ENCODE measurements around the gene PCSK2.

The PCSK2 gene

DNA sequence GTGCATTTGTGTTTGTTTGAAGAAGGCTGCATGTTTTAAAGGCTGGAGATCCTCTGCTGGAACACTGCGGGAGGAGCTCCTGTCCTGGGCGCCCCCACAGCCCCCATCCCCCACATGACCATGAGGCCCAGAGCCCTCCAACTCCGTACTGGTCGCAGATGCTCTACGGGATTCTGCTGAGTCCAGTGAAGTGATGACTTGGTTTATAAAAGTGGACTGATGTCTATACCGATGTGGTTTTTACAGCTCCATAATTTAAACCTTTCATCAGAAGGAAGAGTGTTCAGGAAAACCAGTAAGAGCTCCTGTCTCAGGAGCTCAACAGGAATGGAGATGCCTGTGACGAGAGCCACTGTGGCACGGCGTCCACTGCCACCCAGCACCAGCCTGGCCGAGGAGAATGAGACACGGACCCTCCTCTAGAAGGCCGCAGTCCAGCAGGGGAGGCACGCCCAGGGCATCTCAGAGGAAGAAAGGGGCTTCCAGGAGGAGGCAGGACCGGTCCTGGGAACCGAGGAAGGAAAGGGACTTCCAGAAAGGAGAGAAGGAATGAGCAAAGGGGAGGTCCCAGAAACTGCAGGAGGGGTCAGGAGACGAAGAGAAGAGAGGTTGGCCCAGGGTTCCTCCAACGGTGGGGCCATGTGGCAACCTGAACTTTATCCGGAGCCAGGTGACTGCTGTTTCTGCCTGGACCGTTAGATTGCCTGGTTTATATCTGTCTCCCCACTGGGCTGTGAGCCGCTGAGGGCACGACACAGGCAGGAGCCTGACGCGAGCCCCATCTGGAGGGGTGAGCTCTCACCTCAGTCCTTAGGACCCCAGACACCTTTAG, 277.4 kb downstream of the PCSK2 start:
- no peak for DNase-seq (ENCODE audit: low read depth in 1 of 2, low spot score in 1 of 2)

DNA sequence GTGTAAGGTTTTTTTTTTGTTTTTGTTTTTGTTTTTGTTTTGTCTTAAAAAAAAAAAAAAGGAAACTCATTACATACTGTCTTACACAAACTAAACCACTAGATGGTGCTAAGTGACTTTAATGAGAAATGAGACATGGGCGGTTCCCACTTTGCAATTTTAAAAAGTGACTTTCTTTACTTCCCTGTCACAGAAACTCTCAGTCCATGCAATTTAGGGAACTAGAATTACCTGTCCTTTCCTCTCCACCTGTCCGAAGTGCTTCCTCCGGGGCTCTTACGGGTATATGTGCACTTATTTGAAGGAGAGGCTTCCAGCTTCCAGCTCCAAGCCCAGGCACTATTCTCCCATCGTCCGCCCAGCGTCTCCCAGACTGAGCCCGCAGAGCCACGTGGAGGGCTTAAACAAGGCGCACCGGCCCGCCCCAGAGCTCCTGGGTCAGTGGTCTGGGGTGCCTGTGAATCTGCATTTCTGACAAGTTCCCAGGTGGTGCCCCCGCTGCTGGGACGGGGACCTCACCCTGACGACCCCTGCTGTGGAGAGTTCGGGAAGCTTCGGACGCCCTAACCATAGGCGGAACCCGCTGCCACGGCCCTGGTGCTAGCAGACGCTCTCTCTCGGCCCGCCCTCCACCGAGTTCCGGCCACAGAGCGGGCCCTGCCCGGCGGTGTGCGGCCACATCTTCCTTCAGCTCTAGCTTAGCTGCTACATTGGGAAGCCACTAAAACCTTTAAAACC, 278.2 kb downstream of the PCSK2 start:
- peak; percentile 6 to 17 for DNase-seq (ENCODE audit: low read depth in 1 of 2, low spot score in 1 of 2)

DNA sequence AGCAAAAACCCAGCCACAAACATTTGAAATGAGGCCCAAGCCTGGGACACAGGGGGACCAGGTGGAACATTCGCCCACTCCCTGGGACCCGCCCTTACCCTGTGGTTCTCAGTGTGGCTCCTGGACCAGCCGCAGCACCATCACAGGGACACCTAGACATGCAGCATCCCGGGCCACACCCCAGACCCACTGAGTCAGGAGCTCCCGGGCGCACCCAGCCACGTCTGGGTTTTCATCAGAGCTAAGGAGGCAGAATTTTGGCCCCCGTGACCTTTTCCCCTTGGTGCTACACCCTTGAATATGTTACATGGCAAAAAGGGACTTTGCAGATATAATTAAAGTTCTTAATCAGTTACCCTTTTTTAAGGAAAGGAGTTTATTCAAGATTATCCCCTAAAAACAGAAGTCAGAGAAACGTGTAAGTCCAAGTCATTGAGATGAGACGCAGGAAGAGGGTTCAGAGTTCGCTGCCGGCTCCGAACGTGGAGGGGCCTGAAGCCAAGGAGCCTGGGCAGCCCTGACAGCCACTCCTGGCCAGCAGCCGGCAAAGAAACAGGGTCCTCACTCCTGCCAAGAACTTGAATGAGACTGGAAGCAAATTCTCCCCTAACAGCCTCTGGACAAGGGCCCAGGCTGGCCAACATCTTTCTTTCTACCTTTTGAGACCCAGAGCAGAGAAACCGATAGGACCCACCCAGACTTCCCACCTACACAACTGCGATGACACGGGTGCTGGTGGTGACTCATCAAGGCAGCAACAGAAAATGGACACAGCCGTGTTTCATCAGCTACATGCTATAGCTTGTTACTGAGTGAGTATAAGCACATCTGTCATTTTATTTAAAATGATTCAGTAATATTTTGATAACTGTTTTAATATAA, 279.0 kb downstream of the PCSK2 start:
- peak in 1 of 2 donors; percentile 25 for DNase-seq (ENCODE audit: low read depth in 1 of 2, low spot score in 1 of 2)

DNA sequence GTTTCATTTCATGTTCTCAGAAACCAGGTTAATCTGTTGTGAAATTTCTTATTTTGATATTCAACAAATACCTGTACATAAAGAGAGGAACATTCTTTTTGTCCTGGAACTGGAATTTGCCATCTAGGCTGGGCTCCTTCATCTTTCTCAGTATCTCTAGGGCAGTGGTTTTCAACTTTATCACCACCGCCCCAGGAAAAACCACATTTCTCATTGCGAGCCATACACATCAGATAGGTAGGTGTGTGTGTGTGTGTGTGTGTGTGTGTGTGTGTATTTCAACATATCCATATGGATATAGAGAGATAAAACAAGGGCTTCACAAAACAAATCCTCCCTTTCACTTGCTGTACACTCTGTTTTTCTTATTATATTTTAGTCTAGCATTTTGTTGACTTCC, 280.2 kb downstream of the PCSK2 start:
- no peak for DNase-seq (ENCODE audit: low read depth in 1 of 2, low spot score in 1 of 2)

DNA sequence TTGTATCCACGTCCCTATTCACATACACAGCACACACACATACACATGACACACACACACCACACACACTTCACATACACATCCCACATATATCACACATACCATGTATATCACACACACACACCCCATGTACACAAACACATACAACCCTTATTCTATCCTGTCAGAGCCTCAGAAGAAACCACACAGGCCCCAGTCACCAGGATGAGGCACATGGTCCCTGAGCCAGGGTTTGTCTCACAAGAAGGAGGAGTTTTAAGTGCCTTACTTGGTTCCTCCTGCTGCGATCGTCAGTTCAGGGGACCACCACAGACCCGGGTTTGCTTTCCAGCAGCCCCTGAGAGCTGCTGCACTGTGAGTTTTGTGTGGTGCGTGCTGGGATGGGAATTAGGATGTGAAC, 280.7 kb downstream of the PCSK2 start:
- no peak for DNase-seq (ENCODE audit: low read depth in 1 of 2, low spot score in 1 of 2)

DNA sequence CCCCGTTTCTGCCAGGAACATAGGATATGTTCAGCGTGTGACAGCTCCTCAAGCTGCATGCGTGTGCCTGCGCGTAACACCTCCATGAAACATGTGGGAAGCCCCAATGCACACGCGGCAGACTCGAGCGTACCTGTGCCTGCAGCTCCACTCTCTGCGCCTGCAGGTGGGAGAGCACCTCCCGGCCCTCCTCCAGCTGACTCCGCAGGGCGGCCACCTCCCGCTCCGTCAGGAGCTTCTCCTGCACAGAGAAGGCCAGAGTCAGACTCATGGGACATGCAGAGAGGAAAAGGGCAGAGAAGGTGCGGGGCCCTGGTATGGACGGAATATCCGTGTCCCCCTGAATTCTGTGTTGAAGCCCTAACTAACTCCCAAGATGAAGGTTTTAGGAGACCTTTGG, 281.9 kb downstream of the PCSK2 start:
- DNase-seq (ENCODE audit: low read depth in 1 of 2, low spot score in 1 of 2), result no peak

DNA sequence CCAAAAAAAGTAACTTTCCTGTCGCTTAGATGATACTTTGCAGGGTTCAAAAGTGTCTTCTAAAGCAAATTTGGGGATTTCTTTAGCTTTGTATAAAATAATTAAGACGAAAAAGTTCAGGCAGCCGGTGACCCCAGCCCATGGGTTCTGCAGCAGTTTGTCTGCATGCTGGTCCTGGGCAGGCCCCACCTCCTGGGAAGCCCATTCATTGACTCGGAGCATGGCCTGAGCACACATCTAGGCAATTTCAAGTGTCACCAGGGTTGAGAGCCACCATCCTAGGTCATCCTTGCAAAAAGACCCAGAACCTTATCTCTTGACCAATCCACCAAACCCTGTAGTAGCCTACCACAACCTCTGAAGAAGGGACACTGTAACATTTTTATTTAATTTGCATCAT, 283.7 kb downstream of the PCSK2 start:
- DNase-seq (ENCODE audit: low read depth in 1 of 2, low spot score in 1 of 2), result no peak

DNA sequence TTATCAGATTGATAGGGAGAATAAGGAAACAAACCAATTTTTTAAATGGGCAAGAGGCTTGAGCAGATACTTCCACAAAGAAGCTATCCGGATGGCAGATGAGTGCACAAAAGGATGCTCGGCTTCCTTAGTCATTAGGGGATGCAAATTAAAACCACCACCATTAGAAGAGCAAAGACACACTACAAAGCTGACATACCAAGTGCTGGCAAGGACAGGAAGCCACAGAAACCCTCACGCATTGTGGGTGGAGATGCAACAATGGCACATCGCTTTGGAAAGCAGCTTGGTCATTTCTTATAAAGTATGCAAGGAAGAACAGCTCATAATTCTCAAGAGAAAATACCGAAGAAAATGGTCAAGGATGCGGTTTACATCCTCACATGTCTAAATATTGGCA, 284.6 kb downstream of the PCSK2 start:
- DNase-seq (ENCODE audit: low read depth in 1 of 2, low spot score in 1 of 2), result no peak

DNA sequence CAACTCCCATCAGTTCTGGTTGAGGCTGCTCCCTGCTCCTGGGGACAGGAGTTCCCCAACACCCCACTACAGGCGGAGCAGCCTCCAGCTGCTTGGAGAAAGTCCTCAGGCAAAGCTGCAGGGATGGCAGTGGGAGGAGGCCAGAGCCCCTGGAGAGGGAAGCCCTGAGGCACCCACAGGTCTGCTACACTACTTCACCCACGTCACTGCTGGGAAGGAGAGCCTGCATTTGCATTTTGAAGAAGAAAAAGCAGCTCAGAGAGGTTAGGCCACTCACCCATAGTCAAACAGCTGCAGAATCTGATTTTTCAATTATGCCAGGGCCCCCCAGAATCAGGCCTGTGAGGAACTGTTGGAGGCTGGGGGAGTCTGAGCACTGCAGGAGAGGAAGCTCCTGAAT, 287.1 kb downstream of the PCSK2 start:
- no peak for DNase-seq (ENCODE audit: low read depth in 1 of 2, low spot score in 1 of 2)

DNA sequence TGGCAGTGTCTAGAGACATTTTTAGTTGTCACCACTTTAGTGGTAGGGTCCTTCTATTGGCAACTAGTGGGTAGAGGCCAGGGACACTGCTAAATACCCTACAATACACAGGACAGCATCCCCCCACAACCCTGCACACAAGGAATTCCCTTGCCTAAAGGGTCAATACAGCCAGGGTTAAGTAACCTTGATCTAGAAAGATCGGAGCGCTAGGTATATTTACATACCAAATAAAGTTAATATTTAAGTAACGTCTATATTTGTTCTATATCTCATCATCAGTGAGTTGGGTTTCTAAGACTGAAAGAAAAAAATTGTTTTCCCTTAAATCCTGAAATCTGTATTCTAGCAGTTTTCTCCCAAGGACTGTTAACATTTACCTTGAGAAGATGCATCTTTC, 288.2 kb downstream of the PCSK2 start:
- DNase-seq (ENCODE audit: low read depth in 1 of 2, low spot score in 1 of 2), result no peak

DNA sequence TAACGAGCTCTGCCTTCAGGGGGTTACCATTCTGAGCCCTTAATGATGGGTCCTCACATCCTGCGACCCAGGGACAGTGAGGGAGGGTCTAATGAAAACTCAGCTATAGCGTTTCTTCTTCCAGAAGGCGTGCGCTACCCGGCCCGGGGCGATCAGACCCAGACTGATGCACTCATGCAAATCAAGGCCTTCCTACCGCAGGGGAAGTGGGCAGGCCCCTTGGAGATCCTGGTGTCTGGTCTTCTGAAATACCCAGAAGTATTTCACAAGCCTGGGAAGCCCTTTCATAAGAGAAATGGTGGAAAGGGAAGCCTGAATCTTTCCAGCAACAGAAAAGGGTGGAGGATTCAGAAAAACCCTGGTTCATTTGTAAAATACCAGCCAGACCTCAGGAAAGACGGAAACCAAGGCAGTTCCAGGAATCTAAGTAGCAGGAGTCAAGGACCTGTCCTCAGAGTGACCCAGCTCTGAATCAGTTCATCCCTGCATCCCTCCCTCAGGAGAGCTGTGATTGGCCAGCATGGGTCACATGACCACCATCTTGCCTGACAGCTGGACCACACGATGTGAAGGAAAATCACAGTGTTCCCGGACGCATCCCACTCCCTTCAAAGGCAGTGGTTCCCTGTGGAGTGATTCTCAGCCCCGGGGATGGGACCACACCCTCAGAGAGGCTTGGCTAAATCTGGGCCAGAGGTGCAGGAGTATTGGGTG, 291.7 kb downstream of the PCSK2 start:
- DNase-seq (ENCODE audit: low read depth in 1 of 2, low spot score in 1 of 2), result no peak

DNA sequence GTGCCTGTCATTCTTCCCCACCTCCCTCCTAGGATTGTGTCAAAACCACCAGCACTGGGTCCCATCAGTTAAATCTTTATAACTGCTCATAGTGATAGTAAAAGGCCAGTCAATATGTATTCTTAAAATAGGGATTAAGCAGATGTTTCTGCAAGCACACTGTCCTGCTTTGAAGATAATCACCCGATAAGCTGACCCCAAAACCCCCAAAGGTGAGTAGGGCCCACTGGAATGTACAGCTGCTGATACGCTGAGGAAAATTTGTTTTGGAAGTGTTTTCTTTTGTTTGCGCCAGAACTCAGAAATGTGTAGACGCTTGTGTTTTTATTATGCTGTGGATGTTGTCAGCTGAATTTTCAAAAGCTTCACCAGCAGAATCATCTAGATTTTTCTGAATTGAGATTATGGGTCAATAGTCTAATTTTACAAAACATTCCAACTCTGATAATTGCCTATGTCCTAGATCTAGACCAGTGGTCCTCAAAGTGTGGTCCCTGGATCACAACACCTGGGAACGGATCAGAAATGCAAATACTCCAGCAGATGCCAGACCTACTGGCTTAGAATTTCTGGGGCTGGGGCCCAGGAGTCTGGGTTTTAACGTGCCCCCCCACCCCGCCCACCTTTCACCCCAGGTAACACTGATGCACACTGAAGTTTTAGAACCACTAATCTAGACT, 292.9 kb downstream of the PCSK2 start:
- DNase-seq (ENCODE audit: low read depth in 1 of 2, low spot score in 1 of 2), result no peak

DNA sequence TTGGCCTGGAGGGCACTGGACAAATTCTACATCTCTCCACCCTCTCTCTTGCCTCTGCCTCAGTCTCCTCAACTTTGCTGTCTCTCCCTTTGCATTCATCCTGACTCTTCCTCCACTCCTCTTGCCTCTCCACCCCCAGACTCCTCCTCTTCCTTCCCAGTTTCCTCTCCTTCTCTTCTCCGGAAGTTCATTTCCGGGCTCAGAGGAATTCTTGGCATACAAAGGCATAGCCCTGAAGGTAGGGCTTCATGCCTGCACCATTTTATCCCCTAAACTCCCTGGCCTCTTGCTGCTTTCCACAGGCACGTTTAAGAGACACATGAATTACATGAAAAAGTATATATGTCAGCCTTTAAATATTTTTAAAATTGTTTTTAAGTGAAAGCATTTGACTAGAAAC, 293.7 kb downstream of the PCSK2 start:
- DNase-seq (ENCODE audit: low read depth in 1 of 2, low spot score in 1 of 2), result no peak

DNA sequence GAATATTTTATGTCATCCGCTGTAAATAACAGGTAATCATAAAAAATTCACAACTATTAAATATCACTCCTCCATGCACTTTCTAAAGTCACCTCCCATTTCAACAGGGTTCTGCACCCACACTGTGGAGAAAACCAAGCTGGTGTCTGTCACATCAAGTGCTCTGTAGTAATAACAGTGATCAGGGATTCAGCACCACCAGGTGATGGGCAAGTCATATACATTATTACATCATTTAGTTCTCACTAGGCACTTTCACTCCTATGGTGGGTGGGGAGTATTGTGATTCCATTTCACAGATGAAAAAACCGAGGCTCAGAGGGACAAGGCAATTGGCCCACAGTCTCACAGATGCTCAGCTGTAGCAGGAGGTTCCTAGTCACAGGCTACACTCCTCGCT, 295.7 kb downstream of the PCSK2 start:
- DNase-seq (ENCODE audit: low read depth in 1 of 2, low spot score in 1 of 2), result no peak

DNA sequence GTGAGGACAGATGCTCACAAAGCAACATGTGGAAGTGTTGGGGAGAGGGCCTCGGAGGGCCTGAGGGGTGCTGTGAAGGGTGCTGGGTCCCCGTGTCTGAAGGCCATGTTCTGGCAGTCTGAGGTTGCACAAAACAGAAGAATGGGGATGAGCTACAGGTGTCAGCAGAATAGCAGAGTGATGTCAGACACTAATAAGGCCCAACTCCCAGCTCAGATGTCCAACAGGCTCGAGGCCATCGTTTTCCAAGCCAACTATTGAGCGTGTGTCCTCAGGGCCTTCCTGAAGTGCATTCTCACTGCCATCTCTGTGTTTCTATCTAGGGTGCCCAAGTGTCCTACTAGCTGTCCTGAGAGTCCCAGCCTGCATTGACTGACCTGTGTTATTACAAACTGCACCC, 296.5 kb downstream of the PCSK2 start:
- DNase-seq (ENCODE audit: low read depth in 1 of 2, low spot score in 1 of 2), result no peak

DNA sequence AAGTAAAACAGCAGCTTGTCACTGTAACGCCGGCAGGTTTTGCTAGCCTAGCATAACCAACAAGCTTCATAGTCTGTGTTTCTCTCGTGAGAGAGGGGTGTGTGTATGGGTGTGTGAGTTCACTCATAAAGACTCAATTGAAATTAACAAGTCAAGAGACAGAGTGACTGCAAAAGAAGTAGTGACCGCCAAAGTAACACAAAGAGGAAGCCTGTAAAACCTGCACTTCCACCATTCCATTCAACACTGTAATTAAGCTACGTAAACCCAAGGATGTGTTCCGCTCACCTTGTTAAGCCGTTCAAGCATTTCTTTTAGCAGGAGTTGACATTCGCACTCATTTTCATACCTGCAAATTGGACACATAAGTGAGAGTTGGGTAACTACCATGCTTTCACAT, 297.7 kb downstream of the PCSK2 start:
- no peak for DNase-seq (ENCODE audit: low read depth in 1 of 2, low spot score in 1 of 2)

DNA sequence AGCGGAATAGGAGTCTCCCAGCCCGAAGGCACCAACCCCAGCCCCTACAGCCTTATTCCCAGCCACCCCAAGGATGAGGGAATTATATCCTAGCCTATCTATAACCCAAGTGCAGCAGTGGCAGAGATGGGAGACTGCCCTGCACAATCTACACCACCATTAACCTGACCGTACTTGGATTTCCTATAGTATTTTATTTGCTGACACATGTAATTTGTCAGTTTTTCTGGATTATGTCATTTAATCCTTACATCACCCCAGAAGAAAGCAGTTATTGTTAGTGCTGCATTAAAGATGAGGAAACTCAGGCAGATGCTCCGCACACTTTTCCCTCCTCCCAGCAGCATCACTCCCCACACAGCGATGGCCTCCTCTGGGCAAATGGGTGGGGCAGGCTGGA, 298.3 kb downstream of the PCSK2 start:
- no peak for DNase-seq (ENCODE audit: low read depth in 1 of 2, low spot score in 1 of 2)

DNA sequence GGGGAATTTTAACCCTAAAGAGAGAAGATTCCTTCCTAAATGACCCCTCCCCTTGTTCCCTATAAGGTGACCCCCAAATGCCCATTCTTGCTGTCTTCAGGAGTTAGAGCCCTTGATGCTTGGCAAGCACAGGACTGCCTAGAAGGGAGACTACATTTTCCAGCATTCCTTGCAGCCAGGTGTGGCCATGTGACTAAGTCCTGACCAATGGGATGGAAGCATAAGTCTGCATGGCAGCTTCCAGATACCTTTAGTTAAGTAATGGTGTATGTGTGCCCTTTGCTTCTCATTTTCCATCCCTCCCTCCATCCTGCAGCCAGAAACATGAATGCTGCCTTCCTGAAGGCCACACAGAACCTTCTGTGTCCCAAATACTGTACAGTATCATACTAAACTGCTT, 298.8 kb downstream of the PCSK2 start:
- no peak for DNase-seq (ENCODE audit: low read depth in 1 of 2, low spot score in 1 of 2)

DNA sequence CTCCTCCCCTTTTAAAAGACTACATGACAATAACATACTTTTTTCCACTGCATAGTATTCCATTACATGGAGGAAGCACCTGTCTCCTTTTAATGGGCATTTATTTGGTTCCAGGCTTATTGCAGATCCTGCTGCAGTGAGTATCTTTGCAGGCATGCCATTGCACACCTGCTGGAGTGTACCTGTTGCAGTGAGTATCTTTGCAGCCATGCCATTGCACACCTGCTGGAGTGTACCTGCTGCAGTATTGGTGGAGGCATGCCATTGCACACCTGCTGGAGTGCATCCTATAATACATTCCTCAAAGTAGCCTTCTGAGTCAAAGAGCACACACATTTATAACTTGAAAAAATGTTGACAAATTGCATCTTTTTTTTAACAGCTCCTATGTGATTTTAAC, 302.7 kb downstream of the PCSK2 start:
- DNase-seq (ENCODE audit: low read depth in 1 of 2, low spot score in 1 of 2), result no peak

DNA sequence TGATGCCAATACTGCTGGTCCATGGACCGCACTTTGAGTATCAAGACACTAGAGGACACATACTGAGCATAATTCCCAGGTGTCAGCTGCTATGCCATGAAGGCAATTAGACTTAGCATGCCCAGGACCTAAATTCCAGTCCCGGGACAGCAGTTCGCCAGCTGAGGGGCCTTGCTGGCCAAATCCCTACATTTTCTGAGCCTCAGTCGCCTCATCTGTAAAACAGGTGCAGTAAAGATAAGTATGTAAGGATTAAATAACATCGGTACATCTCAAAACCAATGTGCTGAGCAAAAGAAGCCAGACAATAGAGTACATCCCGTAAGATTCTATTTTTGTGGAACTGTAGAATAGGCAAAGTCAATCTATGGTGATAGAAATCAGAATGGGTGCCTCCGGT, 303.3 kb downstream of the PCSK2 start:
- no peak for DNase-seq (ENCODE audit: low read depth in 1 of 2, low spot score in 1 of 2)
